ENCODE measurements around the gene IMPDH1. TPM values are rescaled to one million over a fixed set of nuclear protein-coding genes. Genes with fewer than 3 reads are reported as not detected.

The IMPDH1 gene
- total RNA-seq, 1 experiment from 2014 or later: 53.7 TPM

- no peak for DNase-seq (ENCODE audit: low read depth)
These were observed 49.5 kb downstream of the IMPDH1 start for GRCh38 chr7:128360359-128360678.

- no peak for DNase-seq (ENCODE audit: low read depth)
These were observed 49.8 kb downstream of the IMPDH1 start for GRCh38 chr7:128359939-128360338.

- DNase-seq (ENCODE audit: low read depth): no peak
These were observed 50.4 kb downstream of the IMPDH1 start for GRCh38 chr7:128359336-128359735.

- no peak for DNase-seq (ENCODE audit: low read depth)
These were observed 51.5 kb downstream of the IMPDH1 start for GRCh38 chr7:128358233-128358632.

- DNase-seq (ENCODE audit: low read depth): no peak
These were observed 52.6 kb downstream of the IMPDH1 start for GRCh38 chr7:128357217-128357613.

- DNase-seq (ENCODE audit: low read depth): no peak
These were observed 53.1 kb downstream of the IMPDH1 start for GRCh38 chr7:128356546-128357216.

- no peak for DNase-seq (ENCODE audit: low read depth)
These were observed 56.2 kb downstream of the IMPDH1 start for GRCh38 chr7:128353610-128354009.

GRCh38 chr7:128353189-128353588 lies 56.6 kb downstream of the IMPDH1 start:
- DNase-seq (ENCODE audit: low read depth): no peak

GRCh38 chr7:128352636-128353035 lies 57.1 kb downstream of the IMPDH1 start:
- no peak for DNase-seq (ENCODE audit: low read depth)

- DNase-seq (ENCODE audit: low read depth): peak; percentile 40
These were observed 57.6 kb downstream of the IMPDH1 start for GRCh38 chr7:128352153-128352537.

GRCh38 chr7:128351296-128352152 lies 58.3 kb downstream of the IMPDH1 start:
- no peak for DNase-seq (ENCODE audit: low read depth)

GRCh38 chr7:128350708-128351295 lies 59.0 kb downstream of the IMPDH1 start:
- DNase-seq (ENCODE audit: low read depth): no peak

- no peak for DNase-seq (ENCODE audit: low read depth)
These were observed 60.3 kb downstream of the IMPDH1 start for GRCh38 chr7:128349466-128349825.

GRCh38 chr7:128347647-128348097 lies 62.1 kb downstream of the IMPDH1 start:
- peak; percentile 57 for DNase-seq (ENCODE audit: low read depth)

- DNase-seq (ENCODE audit: low read depth): no peak
These were observed 65.4 kb downstream of the IMPDH1 start for GRCh38 chr7:128344431-128344774.

GRCh38 chr7:128343554-128344430 lies 66.0 kb downstream of the IMPDH1 start, which contains the start of gene RBM28:
RBM28 (minus strand) TSS chr7:128343908; CDS start chr7:128343793, 115 bp downstream.
- DNase-seq (ENCODE audit: low read depth): peak; percentile 95

Other genes starting within 250 kb of the IMPDH1 start
- not detected in 2 replicates for gene LEP, start 168.7 kb downstream of the IMPDH1 start, total RNA-seq (2014; rRNA removed)
- gene RBM28, start 66.1 kb downstream of the IMPDH1 start, total RNA-seq (2014; rRNA removed): 24.1 and 29.3 TPM in 2 replicates
- gene PRRT4, start 48.3 kb downstream of the IMPDH1 start, total RNA-seq (2014; rRNA removed): 0.80 TPM in 1 of 2 replicates, not detected in the other
- 20.6 and 22.1 TPM in 2 replicates for gene HILPDA, start 45.9 kb upstream of the IMPDH1 start, total RNA-seq (2014; rRNA removed)
- 49.5 and 62.6 TPM in 2 replicates for gene METTL2B, start 66.8 kb upstream of the IMPDH1 start, total RNA-seq (2014; rRNA removed)